IMR-90 (cell line): Measurements from ENCODE around the gene EFNA5. TPM values are rescaled to one million over a fixed set of nuclear protein-coding genes. Genes with fewer than 3 reads are reported as not detected.

Source experiments
- ATAC-seq: fragments of 200-7000 bp; cut with Tn5 transposase; 2 replicates; pipeline ENCODE4 v1.9.1; 2020; ENCODE audit warnings: low read depth, mild to moderate bottlenecking, moderate library complexity
- Bru-seq: library from RNA; stranded (reverse); fragments of 400-500 nt; gene quantifications from one replicate; lab custom pipeline; 2021; lab: Mats Ljungman, UMichigan
- BruChase-seq, 2 experiments: library from RNA; stranded (reverse); fragments of 400-500 nt; gene quantifications; one replicate each; lab custom pipeline; 2021; lab: Mats Ljungman, UMichigan
- BruUV-seq: library from RNA; stranded (reverse); fragments of 400-500 nt; replicated peaks from 2 replicates; lab custom pipeline; 2021; lab: Mats Ljungman, UMichigan
- CTCF ChIA-PET: fragments of 300-600 bp; formaldehyde crosslinking; extraction: SDS; loops from one replicate; lab custom pipeline; 2021; ENCODE audit warnings: antibody characterized with exemption; lab: Yijun Ruan, JAX
- POLR2A ChIA-PET: fragments of 300-600 bp; sonication (Branson Sonifier 250); formaldehyde crosslinking; loops from one replicate; lab custom pipeline; 2022; ENCODE audit warnings: antibody characterized with exemption; ENCODE audit not compliant: unreplicated experiment; lab: Charles Lee
- DNase-seq: peaks from one replicate; pipeline ENCODE4 v3.0.0; 2013
- H2AFZ ChIP-seq: replicated peaks from 2 replicates; pipeline ENCODE3; 2013; ENCODE audit warnings: low read length, mild to moderate bottlenecking; ENCODE audit not compliant: poor library complexity
- H2AK5ac ChIP-seq: 2 replicates; pipeline ENCODE4 v1.6.1; 2013; ENCODE audit warnings: low read depth, low read length, inconsistent platforms
- H2AK9ac ChIP-seq: replicated peaks from 2 replicates; pipeline ENCODE3; 2013; ENCODE audit warnings: mild to moderate bottlenecking, low read depth, low read length, moderate library complexity; ENCODE audit not compliant: poor library complexity
- H2BK120ac ChIP-seq: 2 replicates; pipeline ENCODE4 v1.6.1; 2013; ENCODE audit warnings: low read depth, low read length, inconsistent platforms
- H2BK15ac ChIP-seq: 3 replicates; pipeline ENCODE4 v1.6.1; 2013; ENCODE audit warnings: low read depth, low read length, inconsistent platforms
- H2BK20ac ChIP-seq: 2 replicates; pipeline ENCODE4 v1.6.1; 2013; ENCODE audit warnings: low read depth, mild to moderate bottlenecking, inconsistent platforms, low read length, moderate library complexity
- H2BK5ac ChIP-seq: 2 replicates; pipeline ENCODE4 v1.6.1; 2013; ENCODE audit warnings: mild to moderate bottlenecking, low read depth, low read length, inconsistent platforms; ENCODE audit not compliant: poor library complexity, severe bottlenecking
- H3K14ac ChIP-seq: replicated peaks from 2 replicates; pipeline ENCODE4 v1.6.1; 2013; ENCODE audit warnings: low read depth, low read length, inconsistent platforms
- H3K18ac ChIP-seq: 2 replicates; pipeline ENCODE4 v1.6.1; 2013; ENCODE audit warnings: low read depth, low read length, control low read depth
- H3K23ac ChIP-seq: 2 replicates; pipeline ENCODE4 v1.6.1; 2013; ENCODE audit warnings: low read depth, low read length, inconsistent platforms
- H3K27ac ChIP-seq: 2 replicates; pipeline ENCODE4 v1.5.1; 2013; ENCODE audit warnings: mild to moderate bottlenecking, control low read depth, low read length; ENCODE audit not compliant: insufficient read depth
- H3K27me3 ChIP-seq: 2 replicates; pipeline ENCODE4 v1.6.1; 2013; ENCODE audit warnings: low read length; ENCODE audit not compliant: control insufficient read depth, insufficient read depth
- H3K36me3 ChIP-seq: 2 replicates; pipeline ENCODE4 v1.6.1; 2013; ENCODE audit warnings: low read length, mixed read lengths; ENCODE audit not compliant: control insufficient read depth, insufficient read depth
- H3K4ac ChIP-seq: 2 replicates; pipeline ENCODE4 v1.6.1; 2013; ENCODE audit warnings: low read depth, low read length, inconsistent platforms
- H3K4me1 ChIP-seq: 2 replicates; pipeline ENCODE4 v1.6.1; 2013; ENCODE audit warnings: low read length, mixed read lengths; ENCODE audit not compliant: control insufficient read depth, insufficient read depth
- H3K4me2 ChIP-seq: 2 replicates; pipeline ENCODE4 v1.6.1; 2013; ENCODE audit warnings: low read depth, mild to moderate bottlenecking, control low read depth, low read length, moderate library complexity
- H3K4me3 ChIP-seq: 2 replicates; pipeline ENCODE4 v1.5.1; 2013; ENCODE audit warnings: low read depth, mild to moderate bottlenecking, control low read depth, low read length, moderate library complexity; ENCODE audit not compliant: insufficient read depth
- H3K56ac ChIP-seq: 2 replicates; pipeline ENCODE4 v1.6.1; 2013; ENCODE audit warnings: low read length, inconsistent platforms; ENCODE audit not compliant: insufficient read depth; ENCODE audit errors: extremely low read depth
- H3K79me1 ChIP-seq, 2 experiments: 2 replicates each; pipeline ENCODE4 v1.6.1; 2013; ENCODE audit warnings: low read length in 2 of 2, inconsistent platforms in 1 of 2, low read depth in 1 of 2
- H3K9ac ChIP-seq: 2 replicates; pipeline ENCODE4 v1.6.1; 2013; ENCODE audit warnings: low read depth, low read length, control low read depth
- H3K9me1 ChIP-seq: 2 replicates; pipeline ENCODE4 v1.6.1; 2013; ENCODE audit warnings: low read length, inconsistent platforms; ENCODE audit not compliant: insufficient read depth
- H3K9me3 ChIP-seq: 2 replicates; pipeline ENCODE4 v1.6.1; 2013; ENCODE audit warnings: low read length; ENCODE audit not compliant: control insufficient read depth, insufficient read depth
- H4K20me1 ChIP-seq: 2 replicates; pipeline ENCODE4 v1.6.1; 2013; ENCODE audit warnings: low read length, inconsistent platforms; ENCODE audit not compliant: insufficient read depth
- H4K5ac ChIP-seq: 2 replicates; pipeline ENCODE4 v1.6.1; 2013; ENCODE audit warnings: mild to moderate bottlenecking, low read depth, low read length, control low read depth
- H4K8ac ChIP-seq, 2 experiments: 2 replicates each; pipeline ENCODE4 v1.6.1; 2013; ENCODE audit warnings: low read depth in 2 of 2, low read length in 2 of 2, control low read depth in 1 of 2, inconsistent platforms in 1 of 2
- H4K91ac ChIP-seq: 2 replicates; pipeline ENCODE4 v1.6.1; 2013; ENCODE audit warnings: low read depth, low read length, inconsistent platforms; ENCODE audit not compliant: insufficient read depth
- CEBPB ChIP-seq: IDR thresholded peaks from 2 replicates; pipeline ENCODE4 v1.6.1; 2012; ENCODE audit warnings: low read depth, low read length, improper control_type of control experiment
- CHD1 ChIP-seq: IDR thresholded peaks from 2 replicates; pipeline ENCODE4 v1.6.1; 2012; ENCODE audit warnings: low read depth, low read length, improper control_type of control experiment
- MXI1 ChIP-seq: IDR thresholded peaks from 2 replicates; pipeline ENCODE4 v1.6.1; 2012; ENCODE audit warnings: low read depth, mild to moderate bottlenecking, low read length, moderate library complexity, borderline replicate concordance
- POLR2A ChIP-seq: IDR thresholded peaks from 2 replicates; pipeline ENCODE4 v1.6.1; 2012; ENCODE audit warnings: mild to moderate bottlenecking, low read depth, low read length
- RAD21 ChIP-seq: IDR thresholded peaks from 2 replicates; pipeline ENCODE4 v1.6.1; 2012; ENCODE audit warnings: low read length, improper control_type of control experiment
- RCOR1 ChIP-seq: IDR thresholded peaks from 2 replicates; pipeline ENCODE4 v1.6.1; 2012; ENCODE audit warnings: mild to moderate bottlenecking, low read length, improper control_type of control experiment; ENCODE audit not compliant: insufficient replicate concordance
- RFX5 ChIP-seq: IDR thresholded peaks from 2 replicates; pipeline ENCODE4 v1.8.0; 2012; ENCODE audit warnings: low read depth, mild to moderate bottlenecking, low read length, moderate library complexity
- SMC3 ChIP-seq: fragments of 150-350 bp; IDR thresholded peaks from 2 replicates; pipeline ENCODE4 v1.6.1; 2016; ENCODE audit warnings: low read depth, mild to moderate bottlenecking, antibody characterized with exemption, low read length, moderate library complexity
- WGBS, 2 experiments: methylation state at CpG; one replicate each; pipeline versions ENCODE4 v1.1.5 to v1.1.7; 2013; ENCODE audit warnings: missing lambda C conversion rate in 2 of 2; ENCODE audit not compliant: insufficient read length in 1 of 2; ENCODE audit errors: extremely low coverage in 2 of 2; 5-methylcytosine and 5-hydroxymethylcytosine counted together
- dilution Hi-C: fragments of 300-500 bp; cut with HindIII; formaldehyde crosslinking; loops from one replicate; pipeline ENCODE4 v1.14.3; 2018; ENCODE audit warnings: low sequenced_read_pairs; ENCODE audit not compliant: unreplicated experiment
- in situ Hi-C: fragments of 300-500 bp; cut with MboI; formaldehyde crosslinking; loops from 3 replicates; pipeline ENCODE4 v1.14.3; 2019; ENCODE audit warnings: low sequenced_read_pairs, inconsistent platforms, mixed read lengths
- intact Hi-C: fragments of 100-400 bp; cut with micrococcal nuclease; formaldehyde crosslinking; loops from 2 replicates; pipeline ENCODE4 v1.10.0; 2022
- long read RNA-seq: library from polyadenylated mRNA; unstranded; transcript quantifications from one replicate; pipeline ENCODE4 v2.0.0, GENCODE V29; 2021; ENCODE audit not compliant: unreplicated experiment
- polyA plus RNA-seq, 3 experiments: library from polyadenylated mRNA; depleted of rRNA; stranded (reverse); fragments of >200 nt; gene quantifications; 2 replicates each; pipeline ENCODE4 v1.2.3, GENCODE V29; 2012; ENCODE audit warnings: low replicate concordance in 1 of 3
- total RNA-seq: library from RNA; depleted of rRNA; stranded (reverse); fragments of >200 nt; gene quantifications from 2 replicates; pipeline ENCODE4 v1.2.3, GENCODE V29; 2012; rRNA removed
- TF ChIP-seq, protein P1 (sequence below): conservative IDR thresholded peaks from 2 replicates; pipeline ENCODE4 v1.5.1; 2012; ENCODE audit warnings: mild to moderate bottlenecking, low read depth, low read length, improper control_type of control experiment
- TF ChIP-seq, protein P2 (sequence below): fragments of 150-350 bp; IDR thresholded peaks from 2 replicates; pipeline ENCODE4 v1.6.1; 2016; ENCODE audit warnings: low read depth, mild to moderate bottlenecking, low read length, moderate library complexity, borderline replicate concordance

Gene EFNA5
- total RNA-seq (1.6 and 2.2 TPM in 2 replicates), polyA plus RNA-seq (2012; rRNA removed) (1.4 and 1.5 TPM in 2 replicates), Bru-seq, nascent RNA (percentile 66 among the genes with signal in this experiment), BruChase-seq, experiment 1, labeled RNA remaining after a 6-hour chase (percentile 54 among the genes with signal in this experiment), BruChase-seq, experiment 2, labeled RNA remaining after a 2-hour chase (percentile 69 among the genes with signal in this experiment)
- 0.65 and 1.3 TPM in 2 replicates for polyA plus RNA-seq (2012; cell fraction: cytosol; rRNA removed)
- polyA plus RNA-seq (2012; cell fraction: nucleus; rRNA removed; ENCODE audit: low replicate concordance): 1.1 and 3.6 TPM in 2 replicates
- long read RNA-seq, partial matches to known transcripts: 0 of 3 reads
- long read RNA-seq, other reads (novel, unspliced or antisense): 3 of 3 reads

DNA sequence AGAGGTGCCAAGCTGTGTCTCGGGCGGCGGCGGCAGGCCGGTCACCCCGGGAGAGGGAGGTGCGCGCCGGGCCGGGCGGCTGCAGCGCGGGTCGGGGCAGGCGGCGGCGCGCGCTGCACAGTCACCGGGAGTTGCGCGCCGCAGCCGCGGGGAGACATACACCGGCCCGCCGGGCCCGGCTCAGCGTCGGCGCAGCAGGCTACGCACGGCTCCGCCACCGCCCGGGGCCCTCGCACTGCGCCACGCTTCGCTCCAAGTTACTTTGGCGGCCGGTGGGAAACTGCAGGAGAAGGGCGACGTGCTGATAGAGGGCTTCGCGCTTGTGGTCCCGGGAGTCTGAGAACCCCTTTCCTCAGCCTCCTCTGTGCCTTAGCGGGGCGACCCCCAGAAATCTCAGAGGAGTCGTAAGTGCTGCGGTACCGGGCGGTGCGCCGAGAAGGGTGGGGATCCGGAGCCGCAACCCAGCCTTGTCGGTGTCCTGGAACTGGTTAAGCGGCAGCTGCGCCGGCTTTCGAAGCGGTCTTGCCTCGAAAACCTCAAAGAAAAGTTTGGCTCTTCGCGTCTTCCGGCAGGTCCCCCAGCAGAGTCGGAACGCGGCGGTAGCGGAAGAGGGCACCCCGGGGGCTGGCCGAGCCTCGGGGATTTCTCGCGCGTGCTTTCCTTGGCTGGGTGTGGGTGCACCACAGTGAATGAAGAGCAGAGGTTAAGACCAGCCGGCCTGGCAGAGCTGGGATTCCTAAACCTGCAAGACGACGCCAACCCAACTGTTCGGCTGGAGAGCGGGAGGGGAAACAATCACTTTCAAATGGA is at the start of gene EFNA5:
TSS of gene EFNA5 (minus strand) at position 6 of the 810 bp plus-strand sequence.
- peaks cover 8% of the 10 kb centered on the region; the same call in 1 of the 2 replicates for H3K27me3 ChIP-seq
- ChIA-PET POLR2A (no interaction called here), CTCF (interaction anchor here (0.6 to 0.7 kb wide), 2 partner anchors 207 to 638 kb away, joined by 4 read pairs; no protein-coding TSS in a partner anchor)
- DNase-seq: peak; percentile 46
- BruUV-seq: no TSS peak
- no peak within 1 kb of the TSS for H4K5ac ChIP-seq
- no peak within 1 kb of the TSS for H2BK20ac ChIP-seq
- peak within 1 kb of the TSS; percentile 44 for H3K9ac ChIP-seq
- no peaks in the 10 kb centered on the region for H3K4me1 ChIP-seq
- in situ Hi-C loops (loop anchor here (10.0 kb wide), 1 partner anchor 1406 kb away; no protein-coding TSS in a partner anchor), dilution Hi-C loops (no loop called here), intact Hi-C loops (loop anchor here (2.0 to 5.0 kb wide), 3 partner anchors 282 to 1554 kb away; no protein-coding TSS in a partner anchor)
- H3K4me2 ChIP-seq: peak within 1 kb of the TSS; percentile 89
- peak; percentile 33 for ATAC-seq
- H3K23ac ChIP-seq: peak within 1 kb of the TSS; percentile 15
- no peak within 1 kb of the TSS for H2BK15ac ChIP-seq
- no peaks in the 10 kb centered on the region for H3K9me3 ChIP-seq
- peak within 1 kb of the TSS; percentile 58; the same call in 1 of the 2 replicates for H3K56ac ChIP-seq
- no peak within 1 kb of the TSS for H3K18ac ChIP-seq
- peak within 1 kb of the TSS; percentile 95 for H2AFZ ChIP-seq
- peak within 1 kb of the TSS; percentile 78 for H3K14ac ChIP-seq
- H3K79me1 ChIP-seq: no peaks in the 10 kb centered on the region
- H4K8ac ChIP-seq: peak within 1 kb of the TSS in 1 of 2 experiments; percentile 33; a peak in 2 of 4 replicates
- no peak within 1 kb of the TSS for H2BK5ac ChIP-seq
- no peak within 1 kb of the TSS for H2AK5ac ChIP-seq
- TF ChIP-seq RFX5 (no peak), CEBPB (no peak), RAD21 (no peak), MXI1 (no peak), CHD1 (no peak), RCOR1 (no peak), SMC3 (no peak), POLR2A (no peak)
- TF ChIP-seq, protein P1, sequence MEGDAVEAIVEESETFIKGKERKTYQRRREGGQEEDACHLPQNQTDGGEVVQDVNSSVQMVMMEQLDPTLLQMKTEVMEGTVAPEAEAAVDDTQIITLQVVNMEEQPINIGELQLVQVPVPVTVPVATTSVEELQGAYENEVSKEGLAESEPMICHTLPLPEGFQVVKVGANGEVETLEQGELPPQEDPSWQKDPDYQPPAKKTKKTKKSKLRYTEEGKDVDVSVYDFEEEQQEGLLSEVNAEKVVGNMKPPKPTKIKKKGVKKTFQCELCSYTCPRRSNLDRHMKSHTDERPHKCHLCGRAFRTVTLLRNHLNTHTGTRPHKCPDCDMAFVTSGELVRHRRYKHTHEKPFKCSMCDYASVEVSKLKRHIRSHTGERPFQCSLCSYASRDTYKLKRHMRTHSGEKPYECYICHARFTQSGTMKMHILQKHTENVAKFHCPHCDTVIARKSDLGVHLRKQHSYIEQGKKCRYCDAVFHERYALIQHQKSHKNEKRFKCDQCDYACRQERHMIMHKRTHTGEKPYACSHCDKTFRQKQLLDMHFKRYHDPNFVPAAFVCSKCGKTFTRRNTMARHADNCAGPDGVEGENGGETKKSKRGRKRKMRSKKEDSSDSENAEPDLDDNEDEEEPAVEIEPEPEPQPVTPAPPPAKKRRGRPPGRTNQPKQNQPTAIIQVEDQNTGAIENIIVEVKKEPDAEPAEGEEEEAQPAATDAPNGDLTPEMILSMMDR: no peak
- TF ChIP-seq, protein P2, sequence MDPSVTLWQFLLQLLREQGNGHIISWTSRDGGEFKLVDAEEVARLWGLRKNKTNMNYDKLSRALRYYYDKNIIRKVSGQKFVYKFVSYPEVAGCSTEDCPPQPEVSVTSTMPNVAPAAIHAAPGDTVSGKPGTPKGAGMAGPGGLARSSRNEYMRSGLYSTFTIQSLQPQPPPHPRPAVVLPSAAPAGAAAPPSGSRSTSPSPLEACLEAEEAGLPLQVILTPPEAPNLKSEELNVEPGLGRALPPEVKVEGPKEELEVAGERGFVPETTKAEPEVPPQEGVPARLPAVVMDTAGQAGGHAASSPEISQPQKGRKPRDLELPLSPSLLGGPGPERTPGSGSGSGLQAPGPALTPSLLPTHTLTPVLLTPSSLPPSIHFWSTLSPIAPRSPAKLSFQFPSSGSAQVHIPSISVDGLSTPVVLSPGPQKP: no peak
- no peak within 1 kb of the TSS for H3K27ac ChIP-seq
- peak within 1 kb of the TSS; percentile 6 for H2BK120ac ChIP-seq
- H4K91ac ChIP-seq: peak within 1 kb of the TSS; percentile 45; the same call in 1 of the 2 replicates
- WGBS, 2 experiments: 1% methylated on average over 56 of the region's 84 CpGs; no CpG with 5 or more reads in 1 of the 2 experiments
- H3K4ac ChIP-seq: peak within 1 kb of the TSS; percentile 37
- H4K20me1 ChIP-seq: no peaks in the 10 kb centered on the region
- H3K9me1 ChIP-seq: no peaks in the 10 kb centered on the region
- H3K4me3 ChIP-seq: peak within 1 kb of the TSS; percentile 52
- no peaks in the 10 kb centered on the region for H3K36me3 ChIP-seq
- H2AK9ac ChIP-seq: peak within 1 kb of the TSS; percentile 83
